ENCODE results near the gene PABPC1L2A.
"Not testable (repeated sequence)": the region's sequence is repeated elsewhere in the genome, so short reads cannot be mapped to it uniquely, and the experiment has no call there.

The PABPC1L2A gene

GRCh38 chrX:73079024-73079562 lies at the start of gene PABPC1L2A:
PABPC1L2A (minus strand) TSS chrX:73079512; CDS start chrX:73079386, 126 bp downstream.
- DNase-seq (ENCODE audit: low read depth), result not testable (repeated sequence)

- DNase-seq (ENCODE audit: low read depth), result no peak
These were observed 48.5 kb upstream of the PABPC1L2A start for GRCh38 chrX:73127700-73128241.

GRCh38 chrX:73126240-73126639 lies 46.9 kb upstream of the PABPC1L2A start:
- DNase-seq (ENCODE audit: low read depth), result no peak

GRCh38 chrX:73099505-73099904 lies 20.2 kb upstream of the PABPC1L2A start:
- not testable (repeated sequence) for DNase-seq (ENCODE audit: low read depth)

GRCh38 chrX:73086766-73087165 lies 7.5 kb upstream of the PABPC1L2A start:
- not testable (repeated sequence) for DNase-seq (ENCODE audit: low read depth)

GRCh38 chrX:73079884-73080283 lies 572 bp upstream of the PABPC1L2A start:
- not testable (repeated sequence) for DNase-seq (ENCODE audit: low read depth)

- not testable (repeated sequence) for DNase-seq (ENCODE audit: low read depth)
These were observed 715 bp downstream of the PABPC1L2A start for GRCh38 chrX:73078597-73078996.

GRCh38 chrX:73076838-73077237 lies 2.5 kb downstream of the PABPC1L2A start:
- DNase-seq (ENCODE audit: low read depth), result no peak

GRCh38 chrX:73069365-73070035 lies 9.8 kb downstream of the PABPC1L2A start:
- DNase-seq (ENCODE audit: low read depth), result no peak

GRCh38 chrX:73068467-73069364 lies 10.6 kb downstream of the PABPC1L2A start:
- DNase-seq (ENCODE audit: low read depth), result no peak

GRCh38 chrX:73067761-73068466 lies 11.4 kb downstream of the PABPC1L2A start:
- DNase-seq (ENCODE audit: low read depth), result not testable (repeated sequence)

GRCh38 chrX:73028876-73029275 lies 50.4 kb downstream of the PABPC1L2A start:
- no peak for DNase-seq (ENCODE audit: low read depth)

All from activated T-helper 9 cell treated with anti-CD3 and anti-CD28 coated beads, Interleukin-2, amount 50 U/mL, for 16 hours (primary cell).